Ovary (tissue), 9 donors: ENCODE data around the gene RGS10. TPM values are rescaled to one million over a fixed set of nuclear protein-coding genes. Genes with fewer than 3 reads are reported as not detected.

Experiments used
- DNase-seq, 5 donors: peaks; one replicate each; pipeline ENCODE4 v3.0.0-alpha.2; 2019 to 2020
- H3K27ac ChIP-seq, 2 donors: fragments of 200-600 bp; one replicate each; pipeline versions ENCODE4 v1.5.1 to v1.8.0; 2019 to 2022
- H3K27me3 ChIP-seq: fragments of 200-600 bp; one replicate; pipeline ENCODE4 v1.8.0; 2022
- H3K36me3 ChIP-seq: fragments of 200-600 bp; sonication (generic); one replicate; pipeline ENCODE4 v1.5.1; 2019
- H3K4me1 ChIP-seq: one replicate; pipeline ENCODE4 v1.8.1; 2013; ENCODE audit warnings: mild to moderate bottlenecking, moderate library complexity; ENCODE audit not compliant: insufficient read depth
- H3K4me3 ChIP-seq: fragments of 200-600 bp; sonication (generic); one replicate; pipeline ENCODE4 v1.5.1; 2017
- H3K9me3 ChIP-seq, 2 donors: fragments of 200-600 bp in 1 of 2; sonication (generic) in 1 of 2; one replicate each; pipeline versions ENCODE4 v1.5.1 to v1.8.1; 2013 to 2019; ENCODE audit warnings: mild to moderate bottlenecking in 1 of 2, moderate library complexity in 1 of 2
- CTCF ChIP-seq, 3 donors: fragments of 450-650 bp in 2 of 3; fragments of 200-600 bp in 1 of 3; IDR thresholded peaks; one replicate each; pipeline versions ENCODE4 v1.5.1 to v1.8.0; 2016 to 2022; ENCODE audit warnings: antibody characterized with exemption in 3 of 3, mild to moderate bottlenecking in 1 of 3
- EP300 ChIP-seq: sonication (generic); formaldehyde crosslinking; IDR thresholded peaks from one replicate; pipeline ENCODE4 v1.6.1; 2017; ENCODE audit warnings: antibody characterized with exemption
- POLR2A ChIP-seq: fragments of 450-650 bp; IDR thresholded peaks from one replicate; pipeline ENCODE4 v1.6.1; 2017; ENCODE audit warnings: antibody characterized with exemption, mild to moderate bottlenecking, moderate library complexity
- WGBS, 3 donors: extraction: QIAGEN DNeasy Blood & Tissue Kit in 1 of 3; methylation state at CpG; one replicate each; pipeline versions ENCODE4 v1.1.5 to v1.1.7; 2013 to 2017; 5-methylcytosine and 5-hydroxymethylcytosine counted together
- intact Hi-C, 4 donors: fragments of 100-400 bp; cut with DNase I; formaldehyde crosslinking; loops; one replicate each; pipeline versions ENCODE4 v1.11.0 to v1.15.1; 2022 to 2023
- polyA plus RNA-seq, 2 donors: library from polyadenylated mRNA; stranded (reverse); fragments of 200-250 nt in 1 of 2; fragments of 350-450 nt in 1 of 2; fragmentation: Illumina TruSeq in 1 of 2; extraction: RNeasy Lipid Tissue Mini Kit (QIAGEN cat#74804) in 1 of 2; gene quantifications; one replicate each; pipeline ENCODE4 v1.2.3, GENCODE V29; 2013 to 2014
- total RNA-seq, 7 donors: library from RNA; depleted of rRNA in 2 of 7; stranded (reverse); fragments of >200 nt in 2 of 7; fragmentation: NEBNext Ultra II Directional in 3 of 7; extraction: Animal tissue kit (Norgen Biotek cat#: 25700) in 3 of 7; gene quantifications; one replicate each; pipeline versions ENCODE4 v1.1.0 to v1.2.4, GENCODE V29; 2016 to 2023
- donor health status: DM: no; HTN: no; CAD: no; lungs with moderate emphysema.
- donor health status: DM: no; HTN: no; CAD: no.
- donor health status: Bipolar disorder and iron deficiency.
- donor health status: DM: yes; HTN: yes; CAD: no.
- donor health status: DM: no; HTN: no; CAD: no.
- donor health status: DM: yes; HTN: yes; CAD: no.

RGS10 gene
- total and polyA plus RNA-seq, 9 donors, result 7.6 to 63.3 (median 20.4) TPM

GRCh38 chr10:119469846-119470245 lies 72.7 kb downstream of the RGS10 start:
- no peak for DNase-seq
- intact Hi-C loops, result no loop called here
- Histone ChIP-seq H3K27ac (no peak overlapping the region), H3K27me3 (no peaks in the 10 kb centered on the region), H3K36me3 (no peaks in the 10 kb centered on the region), H3K4me3 (no peak overlapping the region), H3K9me3 (no peaks in the 10 kb centered on the region), H3K4me1 (no peaks in the 10 kb centered on the region)
- TF ChIP-seq POLR2A, result no peak
- no peak for TF ChIP-seq EP300
- TF ChIP-seq CTCF (IDR thresholded peaks at IDR 0.05), result no peak
- 55 to 62% (median 60%) methylated on average over 7 of the region's 7 CpGs for WGBS, 3 donors

- 92 to 93% (median 92%) methylated on average over 8 of the region's 8 CpGs for WGBS, 3 donors
- H3K9me3 ChIP-seq, result no peaks in the 10 kb centered on the region
- H3K4me1 ChIP-seq, result no peaks in the 10 kb centered on the region
- no peaks in the 10 kb centered on the region for H3K36me3 ChIP-seq
- TF ChIP-seq EP300, result no peak
- no peak for TF ChIP-seq CTCF (IDR thresholded peaks at IDR 0.05)
- no peak for TF ChIP-seq POLR2A
- no peak for DNase-seq
- no peak overlapping the region for H3K27ac ChIP-seq
- intact Hi-C loops, result no loop called here
- no peaks in the 10 kb centered on the region for H3K27me3 ChIP-seq
- H3K4me3 ChIP-seq, result no peak overlapping the region
Observed at GRCh38 chr10:119469325-119469707, 73.2 kb downstream of the RGS10 start.

GRCh38 chr10:119468542-119469324 lies 73.8 kb downstream of the RGS10 start:
- WGBS, 3 donors, result 57 to 61% (median 59%) methylated on average over 13 of the region's 13 CpGs
- H3K4me1 ChIP-seq, result no peaks in the 10 kb centered on the region
- intact Hi-C loops, result no loop called here

GRCh38 chr10:119466655-119467054 lies 75.9 kb downstream of the RGS10 start:
- Histone ChIP-seq H3K27me3 (no peaks in the 10 kb centered on the region), H3K4me3 (no peak overlapping the region), H3K36me3 (no peaks in the 10 kb centered on the region), H3K9me3 (no peaks in the 10 kb centered on the region), H3K4me1 (no peaks in the 10 kb centered on the region), H3K27ac (no peak overlapping the region)
- no peak for TF ChIP-seq CTCF (IDR thresholded peaks at IDR 0.05)
- TF ChIP-seq EP300, result no peak
- TF ChIP-seq POLR2A, result no peak
- intact Hi-C loops, result no loop called here
- 74 to 78% (median 75%) methylated on average over 6 to 7 of the region's 7 CpGs for WGBS, 3 donors
- DNase-seq, result no peak

More at GRCh38 chr10:119468542-119469324, 73.8 kb downstream of the RGS10 start:
- Histone ChIP-seq H3K9me3 (no peaks in the 10 kb centered on the region), H3K4me3 (no peak overlapping the region), H3K36me3 (no peaks in the 10 kb centered on the region), H3K27me3 (no peaks in the 10 kb centered on the region), H3K27ac (no peak overlapping the region)
- DNase-seq, result no peak
- no peak for TF ChIP-seq POLR2A

GRCh38 chr10:119466076-119466475 lies 76.4 kb downstream of the RGS10 start:
- Histone ChIP-seq H3K36me3 (no peaks in the 10 kb centered on the region), H3K27me3 (no peaks in the 10 kb centered on the region), H3K9me3 (no peaks in the 10 kb centered on the region), H3K27ac (no peak overlapping the region), H3K4me1 (no peaks in the 10 kb centered on the region), H3K4me3 (no peak overlapping the region)
- DNase-seq, result no peak
- 57 to 62% (median 59%) methylated on average over 10 of the region's 10 CpGs for WGBS, 3 donors
- no peak for TF ChIP-seq EP300
- no peak for TF ChIP-seq POLR2A
- TF ChIP-seq CTCF (IDR thresholded peaks at IDR 0.05), result no peak
- intact Hi-C loops, result no loop called here
